AG10803 (cell line): ENCODE data around the gene MYADML2.
A peak's percentile ranks its signal among the peaks of the same experiment; 100 is the strongest.
"Not testable (repeated sequence)": the region's sequence is repeated elsewhere in the genome, so short reads cannot be mapped to it uniquely, and the experiment has no call there.

Source experiments
- DNase-seq: peaks from one replicate; pipeline ENCODE4 v3.0.0; 2010; ENCODE audit warnings: low read depth
- H3K4me3 ChIP-seq: 2 replicates; pipeline ENCODE4 v1.5.1; 2011; ENCODE audit warnings: mild to moderate bottlenecking, low read length, control low read depth
- TF ChIP-seq, protein P1 (sequence below): conservative IDR thresholded peaks from 2 replicates; pipeline ENCODE4 v1.5.1; 2011; ENCODE audit warnings: mild to moderate bottlenecking, low read length, control low read depth, inconsistent platforms

The MYADML2 gene

DNA sequence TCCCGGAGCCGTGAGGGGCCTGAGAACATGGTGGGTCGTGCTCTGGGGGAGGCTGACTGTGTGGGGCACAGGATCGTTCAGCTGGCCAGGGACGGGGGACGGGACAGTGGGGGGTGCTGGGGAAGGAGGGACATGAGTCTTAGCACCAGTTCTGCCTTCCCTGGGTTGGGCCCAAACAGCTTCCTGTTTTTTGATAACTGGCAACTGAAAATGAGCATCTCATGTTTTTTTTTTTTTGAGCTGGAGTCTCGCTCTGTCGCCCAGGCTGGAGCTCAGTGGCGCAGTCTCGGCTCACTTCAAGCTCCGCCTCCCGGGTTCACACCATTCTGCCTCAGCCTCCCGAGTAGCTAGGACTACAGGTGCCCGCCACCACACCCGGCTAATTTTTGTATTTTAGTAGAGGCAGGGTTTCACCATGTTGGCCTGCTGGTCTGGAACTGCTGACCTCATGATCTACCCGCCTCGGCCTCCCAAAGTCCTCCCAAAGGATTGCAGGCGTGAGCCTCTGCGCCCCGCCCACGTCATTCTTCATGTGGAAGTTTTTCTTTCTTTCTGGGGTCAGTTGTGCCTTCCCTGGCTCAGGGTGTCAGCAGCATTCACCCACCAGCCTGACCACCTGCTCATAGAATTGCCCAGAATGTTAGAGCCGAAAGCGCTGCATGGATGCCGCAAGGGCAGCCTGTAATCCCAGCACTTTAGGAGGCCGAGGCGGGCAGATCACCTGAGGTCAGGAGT, 36.8 kb upstream of the MYADML2 start:
- DNase-seq = no peak
- TF ChIP-seq, protein P1, sequence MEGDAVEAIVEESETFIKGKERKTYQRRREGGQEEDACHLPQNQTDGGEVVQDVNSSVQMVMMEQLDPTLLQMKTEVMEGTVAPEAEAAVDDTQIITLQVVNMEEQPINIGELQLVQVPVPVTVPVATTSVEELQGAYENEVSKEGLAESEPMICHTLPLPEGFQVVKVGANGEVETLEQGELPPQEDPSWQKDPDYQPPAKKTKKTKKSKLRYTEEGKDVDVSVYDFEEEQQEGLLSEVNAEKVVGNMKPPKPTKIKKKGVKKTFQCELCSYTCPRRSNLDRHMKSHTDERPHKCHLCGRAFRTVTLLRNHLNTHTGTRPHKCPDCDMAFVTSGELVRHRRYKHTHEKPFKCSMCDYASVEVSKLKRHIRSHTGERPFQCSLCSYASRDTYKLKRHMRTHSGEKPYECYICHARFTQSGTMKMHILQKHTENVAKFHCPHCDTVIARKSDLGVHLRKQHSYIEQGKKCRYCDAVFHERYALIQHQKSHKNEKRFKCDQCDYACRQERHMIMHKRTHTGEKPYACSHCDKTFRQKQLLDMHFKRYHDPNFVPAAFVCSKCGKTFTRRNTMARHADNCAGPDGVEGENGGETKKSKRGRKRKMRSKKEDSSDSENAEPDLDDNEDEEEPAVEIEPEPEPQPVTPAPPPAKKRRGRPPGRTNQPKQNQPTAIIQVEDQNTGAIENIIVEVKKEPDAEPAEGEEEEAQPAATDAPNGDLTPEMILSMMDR = no peak
- H3K4me3 ChIP-seq = no peak overlapping the region

DNA sequence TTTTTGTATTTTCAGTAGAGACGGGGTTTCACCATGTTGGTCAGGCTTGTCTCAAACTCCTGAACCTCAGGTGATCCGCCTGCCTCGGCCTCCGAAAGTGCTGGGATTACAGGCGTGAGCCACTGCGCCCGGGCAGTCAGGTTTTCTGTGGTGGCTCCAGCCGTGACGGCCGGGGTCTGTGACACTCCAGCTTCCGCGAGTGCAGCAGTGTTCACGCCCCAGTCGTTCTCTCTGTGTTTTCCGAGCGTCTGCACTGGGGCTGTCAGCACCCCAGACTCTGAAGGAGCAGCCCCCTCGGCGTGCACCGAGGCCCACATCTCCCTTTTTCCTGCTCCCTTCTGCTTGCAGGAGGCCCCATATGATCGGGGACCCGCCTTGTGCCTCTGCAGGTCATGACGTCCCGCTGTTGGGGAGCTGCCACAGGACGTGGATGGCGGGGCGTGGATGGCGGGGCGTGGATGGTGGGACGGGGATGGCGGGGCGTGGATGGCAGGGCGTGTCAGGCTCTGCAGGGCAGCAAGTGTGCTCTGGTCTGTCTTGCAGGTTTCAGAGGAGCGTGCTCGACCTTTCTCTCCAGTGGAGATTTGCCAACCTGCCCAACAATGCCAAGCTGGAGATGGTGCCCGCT, 36.1 kb upstream of the MYADML2 start:
- no peak for DNase-seq
- no peak overlapping the region for H3K4me3 ChIP-seq
- TF ChIP-seq, protein P1 = no peak

DNA sequence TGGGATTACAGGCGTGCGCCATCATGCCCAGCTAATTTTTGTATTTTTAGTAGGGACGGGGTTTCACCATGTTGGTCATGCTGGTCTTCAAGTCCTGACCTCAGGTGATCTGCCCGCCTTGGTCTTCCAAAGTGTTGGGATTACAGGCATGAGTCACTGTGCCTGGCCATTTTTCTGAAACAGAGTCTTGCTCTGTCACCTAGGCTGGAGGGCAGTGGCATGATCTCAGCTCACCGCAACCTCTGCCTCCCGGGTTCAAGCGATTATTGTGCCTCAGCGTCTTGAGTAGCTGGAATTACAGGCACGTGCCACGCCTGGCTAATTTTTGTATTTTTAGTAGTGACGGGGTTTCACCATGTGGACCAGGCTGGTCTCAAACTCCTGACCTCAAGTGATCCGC, 34.5 kb upstream of the MYADML2 start:
- H3K4me3 ChIP-seq, DNase-seq: not testable (repeated sequence)

DNA sequence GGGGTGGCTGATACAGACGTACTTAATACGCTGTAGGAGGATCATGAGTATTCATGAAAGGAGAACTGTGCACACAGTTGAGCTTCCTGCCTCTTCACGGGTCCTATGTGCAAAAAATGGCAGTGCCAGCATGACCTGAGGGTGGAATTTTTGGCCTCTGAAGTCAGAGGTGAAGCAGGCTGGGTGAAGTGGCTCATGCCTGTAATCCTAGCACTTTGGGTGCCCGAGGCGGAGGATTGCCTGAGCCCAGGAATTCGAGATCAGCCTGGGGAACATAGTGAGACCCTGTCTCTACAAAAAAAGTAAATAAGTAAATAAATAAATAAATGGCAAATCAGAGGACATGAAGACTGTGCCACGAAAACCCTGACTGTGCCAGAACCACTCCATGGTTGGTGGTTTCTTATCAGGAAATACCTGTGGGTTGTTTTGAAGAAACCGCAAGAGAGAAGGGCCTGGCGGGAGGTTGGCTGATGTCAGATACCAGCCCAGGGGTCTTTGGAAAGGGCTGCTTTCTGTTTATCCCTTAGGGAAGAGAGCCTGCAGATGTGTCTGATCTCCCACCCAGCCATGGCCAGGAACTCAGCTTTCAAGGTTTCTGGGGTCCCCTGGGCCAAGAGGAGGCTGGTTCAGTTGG, 33.8 kb upstream of the MYADML2 start:
- DNase-seq = no peak
- TF ChIP-seq, protein P1 = no peak
- H3K4me3 ChIP-seq = no peak overlapping the region

DNA sequence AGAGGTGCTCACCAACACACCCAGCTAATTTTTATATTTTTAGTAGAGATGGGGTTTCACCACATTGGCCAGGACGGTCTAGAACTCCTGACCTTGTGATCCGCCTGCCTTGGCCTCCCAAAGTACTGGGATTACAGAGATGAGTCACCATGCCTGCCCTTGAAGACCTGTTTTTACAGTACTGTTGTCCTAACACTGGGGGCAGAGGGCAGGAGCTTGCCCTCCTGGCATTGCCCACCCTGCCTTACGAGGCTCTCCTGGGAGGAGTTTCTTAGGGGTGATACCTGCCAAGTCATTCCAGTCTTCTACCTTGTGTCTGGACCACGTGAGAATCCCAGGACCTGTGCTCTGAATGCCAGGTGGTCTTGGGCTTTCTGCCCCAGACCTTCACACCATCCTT, 33.1 kb upstream of the MYADML2 start:
- no peak overlapping the region for H3K4me3 ChIP-seq
- DNase-seq = no peak
- TF ChIP-seq, protein P1 = no peak

DNA sequence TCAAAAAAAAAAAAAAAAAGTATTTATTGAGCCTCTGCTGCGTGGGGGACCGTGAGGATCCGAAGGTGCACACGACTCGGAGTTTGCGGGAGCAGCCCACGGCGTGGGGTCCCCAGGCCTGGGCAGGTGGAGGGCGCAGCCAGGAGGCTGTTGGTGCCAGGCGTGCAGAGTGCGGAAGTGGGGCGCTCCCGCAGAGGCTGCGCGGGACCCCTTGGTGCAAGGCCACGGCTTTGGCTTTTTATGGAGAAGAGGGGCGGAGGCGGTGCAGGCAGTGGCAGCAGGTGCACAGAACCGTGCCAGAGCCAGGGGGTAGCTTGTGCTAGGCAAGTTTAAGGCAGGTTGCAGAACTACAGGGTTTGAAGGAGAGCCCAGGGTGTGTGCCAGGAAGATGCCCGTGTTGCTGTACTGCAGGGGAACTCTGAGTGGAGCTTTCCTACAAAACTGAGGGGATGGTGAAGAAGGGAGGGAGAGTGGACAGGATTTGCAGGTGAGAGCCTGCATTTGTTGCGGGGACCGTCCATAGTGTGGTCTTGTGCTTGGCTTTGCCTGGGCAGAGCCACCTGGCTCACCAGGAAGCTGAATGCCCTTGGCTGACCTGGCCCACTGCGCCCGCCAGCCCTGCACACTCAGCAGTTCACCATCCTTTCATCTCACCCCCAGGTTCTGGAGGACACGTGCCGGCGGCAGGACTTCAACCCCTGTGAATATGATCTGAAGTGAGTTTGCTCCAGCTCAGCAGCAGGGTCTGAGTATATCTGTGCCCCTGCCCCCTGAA, 31.7 kb upstream of the MYADML2 start:
- no peak for DNase-seq
- peak overlapping the region; percentile 78 for H3K4me3 ChIP-seq
- TF ChIP-seq, protein P1 = no peak

DNA sequence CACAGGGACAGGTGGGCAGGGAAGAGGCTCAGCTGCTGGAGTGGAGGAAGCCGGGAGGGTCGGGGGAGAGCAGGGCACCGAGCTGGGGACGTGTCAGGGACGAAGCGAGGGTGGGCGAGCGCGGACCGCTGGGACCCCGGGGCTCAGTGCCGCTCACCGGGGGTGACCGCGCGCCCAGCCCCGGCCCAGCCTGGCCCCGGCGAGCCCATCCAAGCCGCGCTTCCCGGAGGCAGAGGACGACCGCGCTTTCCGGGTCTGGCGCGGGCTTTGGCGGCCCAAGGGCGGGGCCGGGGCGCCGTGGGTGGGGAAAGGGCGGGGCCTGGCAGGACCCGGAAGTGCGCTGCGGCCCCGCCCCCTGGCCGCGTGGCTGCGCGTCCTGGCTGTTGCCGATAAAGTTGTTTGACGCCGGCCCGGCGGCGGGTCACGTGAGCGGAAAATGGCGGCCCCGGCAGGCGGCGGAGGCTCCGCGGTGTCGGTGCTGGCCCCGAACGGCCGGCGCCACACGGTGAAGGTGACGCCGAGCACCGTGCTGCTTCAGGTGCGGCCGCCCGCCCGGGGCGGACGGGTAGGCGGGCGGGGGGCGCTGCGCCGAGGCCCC, 30.3 kb upstream of the MYADML2 start, which contains the start of gene ASPSCR1:
TSS of gene ASPSCR1 (plus strand) at position 419 of the 598 bp plus-strand sequence. CDS start at position 437, 18 bp downstream.
- peak within 1 kb of the TSS; percentile 78 for H3K4me3 ChIP-seq
- DNase-seq = peak; percentile 89
- TF ChIP-seq, protein P1 = no peak
